T47D (cell line): ENCODE results near the gene TGM1.

Experiments
- DNase-seq, 2 experiments: peaks; one replicate each; pipeline versions ENCODE4 v3.0.0 to v3.0.0-alpha.2; 2011 to 2012; ENCODE audit warnings: low read depth in 1 of 2, low spot score in 1 of 2
- JUND ChIP-seq: IDR thresholded peaks from 2 replicates; pipeline ENCODE4 v1.6.1; 2012; ENCODE audit warnings: low read depth
- in situ Hi-C: cut with HindIII; loops from 2 replicates; pipeline ENCODE4 v1.10.0; 2016; ENCODE audit warnings: low sequenced_read_pairs, low pct_unique_long_range_greater_than_20kb

Gene TGM1

DNA sequence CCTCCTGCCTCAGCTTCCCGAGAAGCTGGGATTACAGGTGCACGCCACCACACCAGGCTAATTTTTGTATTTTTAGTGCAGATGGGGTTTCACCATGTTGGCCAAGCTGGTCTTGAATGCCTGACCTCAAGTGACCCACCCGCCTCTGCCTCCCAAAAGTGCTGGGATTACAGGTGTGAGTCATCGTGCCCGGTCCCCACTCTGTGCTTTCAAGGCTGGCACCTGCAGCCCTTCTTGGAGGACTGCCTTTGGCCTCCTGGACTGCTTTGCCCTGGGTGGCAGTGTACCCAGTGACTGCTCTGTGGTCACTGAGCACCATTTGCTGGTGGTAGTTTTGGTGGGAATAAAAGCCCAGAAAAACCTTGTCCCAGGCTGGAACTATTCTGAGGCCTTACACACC is 24.0 kb upstream of the TGM1 start:
- DNase-seq = no peak
- in situ Hi-C loops = no loop called here
- no peak for TF ChIP-seq JUND

DNA sequence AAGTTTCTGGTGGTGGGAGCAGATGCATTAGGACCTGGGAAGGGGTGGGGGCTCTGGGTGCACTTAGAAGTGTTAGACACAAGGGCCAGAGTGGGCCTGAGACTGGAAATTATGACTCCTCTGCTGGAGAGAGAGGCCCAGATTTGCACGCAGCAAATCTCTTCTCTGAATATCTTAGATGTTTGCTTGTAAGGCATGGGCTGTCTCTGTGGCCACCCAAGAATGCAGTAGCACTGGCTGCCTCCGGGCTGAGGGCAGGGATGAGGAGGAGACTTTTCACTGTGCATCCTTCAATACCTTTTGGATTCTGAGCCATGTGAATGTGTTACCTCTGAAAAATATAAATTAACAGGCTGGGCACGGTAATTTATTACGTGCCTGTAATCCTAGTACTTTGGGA is 22.4 kb upstream of the TGM1 start:
- no peak for TF ChIP-seq JUND
- peak in 1 of 2 experiments; percentile 51 for DNase-seq
- in situ Hi-C loops = no loop called here

DNA sequence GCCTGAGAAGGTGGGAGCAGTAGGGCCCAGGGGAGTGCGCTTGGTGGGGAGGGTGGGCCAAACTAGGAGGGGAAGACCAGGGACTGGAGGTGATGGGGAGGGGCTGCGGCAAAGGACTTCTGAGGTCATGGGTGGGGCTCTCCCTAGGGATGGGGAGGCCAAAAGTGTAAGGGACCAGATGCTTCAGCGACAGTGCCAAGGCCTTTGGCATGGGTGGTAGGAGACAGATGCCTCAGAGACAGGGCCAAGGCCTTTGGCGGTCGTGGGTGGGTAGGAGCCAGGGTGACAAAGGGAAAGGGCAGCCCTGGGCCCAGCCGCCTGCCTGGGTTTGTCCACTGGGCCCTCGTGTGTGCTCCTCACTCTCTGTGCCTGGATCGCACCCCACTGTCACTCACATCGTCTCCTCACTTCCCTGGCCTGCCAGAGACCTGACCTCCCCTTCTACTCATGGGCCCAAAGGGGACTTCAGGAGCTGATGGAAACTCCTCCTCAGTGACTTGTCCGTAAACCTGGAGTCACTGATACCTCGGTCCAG is 21.6 kb upstream of the TGM1 start:
- DNase-seq = no peak
- in situ Hi-C loops = no loop called here

DNA sequence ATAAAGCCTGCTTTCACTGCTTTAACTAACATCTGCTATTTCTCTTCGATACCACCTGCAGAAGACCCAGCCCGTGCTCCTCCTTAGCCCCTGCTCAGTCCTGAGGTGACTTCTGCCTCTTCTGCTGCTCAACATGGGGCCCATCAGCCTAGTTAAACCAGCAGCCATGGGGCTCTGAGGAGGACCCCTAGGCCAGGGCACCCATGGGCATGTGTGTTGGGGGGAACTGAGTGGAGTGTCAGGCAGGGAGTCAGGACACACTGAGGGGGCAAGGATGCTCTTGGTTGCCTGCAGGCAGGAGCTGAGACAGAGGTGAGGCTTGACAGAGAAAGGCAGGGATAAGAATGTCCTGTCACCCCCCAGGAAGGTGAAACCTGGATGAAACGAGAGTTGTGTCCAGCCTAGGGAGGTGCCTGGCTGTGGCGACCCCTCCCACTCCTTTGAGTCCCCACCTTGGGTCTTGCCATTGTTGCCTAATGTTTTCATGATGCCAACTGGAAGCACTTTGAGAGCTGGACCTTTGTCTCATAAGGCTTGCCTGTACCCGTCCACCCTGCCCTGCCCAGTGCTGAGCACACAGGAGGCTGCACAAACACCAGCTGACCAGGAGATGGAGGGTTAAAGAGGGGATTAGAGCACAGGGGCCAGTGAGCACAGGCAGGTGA is 21.0 kb upstream of the TGM1 start:
- DNase-seq = no peak
- in situ Hi-C loops = no loop called here
- TF ChIP-seq JUND = no peak

More for the DNA sequence above, 21.6 kb upstream of the TGM1 start:
- TF ChIP-seq JUND = no peak

DNA sequence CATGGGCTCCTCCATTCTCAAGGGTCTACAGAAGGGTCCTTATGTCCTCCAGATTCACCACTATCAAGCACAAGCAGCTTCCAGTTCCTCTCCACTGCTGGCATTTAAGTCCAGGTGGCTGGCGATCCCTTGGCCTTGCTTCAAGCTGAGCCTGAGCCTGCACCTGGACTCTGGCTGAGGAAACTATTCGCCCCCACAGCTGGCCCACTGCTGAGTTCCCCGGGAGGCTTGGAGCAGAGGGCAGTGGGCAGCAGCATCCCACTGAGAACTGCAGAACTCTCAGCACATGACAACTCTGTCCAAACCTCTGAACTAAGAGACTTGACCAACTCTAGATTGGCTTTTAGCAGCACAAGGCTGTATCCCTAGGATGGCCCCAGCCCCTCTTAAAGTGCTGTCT is 19.8 kb upstream of the TGM1 start:
- TF ChIP-seq JUND = no peak
- DNase-seq = no peak
- in situ Hi-C loops = no loop called here

DNA sequence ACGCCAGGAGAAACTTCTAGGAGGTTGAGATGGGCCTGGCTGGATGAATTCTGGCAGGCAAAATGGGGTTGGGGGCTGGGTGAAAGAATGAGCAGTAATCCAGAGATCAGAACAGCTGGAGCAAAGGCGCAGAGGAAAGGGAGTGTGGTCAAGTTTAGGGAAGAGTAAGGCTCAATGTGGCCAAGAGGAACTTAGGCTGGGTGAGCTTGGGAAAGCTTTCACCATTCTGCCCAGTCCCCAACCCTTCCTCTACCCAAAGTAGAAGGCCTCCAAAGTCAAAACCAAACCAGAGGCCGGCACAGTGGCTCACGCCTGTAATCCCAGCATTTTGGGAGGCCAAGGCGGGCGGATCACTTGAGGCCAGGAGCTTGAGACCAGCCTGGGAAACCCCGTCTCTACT is 18.7 kb upstream of the TGM1 start:
- DNase-seq = no peak
- TF ChIP-seq JUND = no peak
- in situ Hi-C loops = no loop called here

GRCh38 chr14:24280797-24281460 is 18.0 kb upstream of the TGM1 start:
- DNase-seq = no peak
- in situ Hi-C loops = no loop called here
- TF ChIP-seq JUND = no peak

DNA sequence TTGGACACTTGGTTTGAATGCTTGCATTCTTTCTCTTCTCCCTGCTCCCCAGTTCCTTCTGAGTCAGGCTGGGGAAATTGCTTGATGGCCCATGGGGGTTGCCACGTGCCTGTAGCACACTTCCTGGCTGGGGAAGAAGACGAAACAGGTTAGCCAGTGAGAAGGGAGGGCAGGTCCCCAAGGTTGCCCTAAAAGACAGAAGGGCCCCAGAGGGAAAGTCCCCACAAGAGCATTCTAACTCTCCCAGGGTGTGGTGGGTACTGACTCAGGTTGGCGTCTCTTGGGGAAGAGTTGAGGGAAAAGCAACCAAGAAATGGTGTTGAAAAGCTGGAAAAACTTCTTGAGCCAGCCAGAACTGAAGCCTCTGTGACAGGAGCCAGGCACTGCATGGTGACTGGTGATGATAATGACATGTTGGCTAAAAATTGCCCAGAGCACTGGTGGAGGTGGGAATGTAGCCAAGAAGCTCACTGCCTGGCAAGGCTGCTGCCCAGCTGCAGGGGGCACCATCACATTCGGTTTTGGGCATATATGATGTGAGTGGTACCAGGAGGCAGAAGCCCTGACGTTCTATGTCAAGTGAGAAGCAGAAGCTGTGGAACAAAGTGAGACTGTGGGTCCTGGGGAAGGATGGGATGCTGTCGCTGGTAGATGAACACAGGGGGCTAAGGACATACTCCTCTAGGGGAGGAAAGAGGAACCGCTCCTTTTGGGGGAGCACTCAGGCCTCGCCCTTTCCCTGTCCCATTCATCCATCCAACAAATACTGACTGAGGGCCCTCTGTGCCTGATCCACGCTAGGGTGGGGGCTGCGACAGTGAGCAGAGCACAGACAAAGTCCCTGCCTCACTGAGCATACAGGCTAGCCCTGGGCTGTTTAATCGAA is 16.6 kb upstream of the TGM1 start:
- TF ChIP-seq JUND = no peak
- in situ Hi-C loops = no loop called here
- DNase-seq = peak in 1 of 2 experiments; percentile 64

DNA sequence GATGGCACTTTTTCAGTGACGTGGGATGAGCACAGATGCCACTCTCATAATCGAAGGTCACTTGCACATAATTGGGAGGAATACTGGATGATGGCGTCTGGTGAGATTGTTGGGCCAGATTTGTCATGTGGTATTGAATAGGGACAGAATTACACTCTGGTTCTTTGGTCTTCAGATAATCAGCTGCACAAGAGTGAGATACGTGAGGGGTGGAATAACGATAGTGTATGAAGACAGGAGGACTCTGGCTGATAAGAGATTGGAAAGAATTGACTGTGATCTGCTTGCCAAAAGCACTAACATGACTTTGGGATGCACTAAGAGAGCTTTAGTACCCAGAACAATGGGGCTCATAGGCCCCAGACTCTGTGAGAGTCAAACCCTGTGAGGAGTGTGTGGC is 15.4 kb upstream of the TGM1 start:
- in situ Hi-C loops = no loop called here
- no peak for TF ChIP-seq JUND
- no peak for DNase-seq

- in situ Hi-C loops = no loop called here
- no peak for DNase-seq
- no peak for TF ChIP-seq JUND
These were observed 14.8 kb upstream of the TGM1 start for GRCh38 chr14:24277606-24278321.

GRCh38 chr14:24277071-24277470 is 14.1 kb upstream of the TGM1 start:
- no peak for TF ChIP-seq JUND
- in situ Hi-C loops = no loop called here
- no peak for DNase-seq

DNA sequence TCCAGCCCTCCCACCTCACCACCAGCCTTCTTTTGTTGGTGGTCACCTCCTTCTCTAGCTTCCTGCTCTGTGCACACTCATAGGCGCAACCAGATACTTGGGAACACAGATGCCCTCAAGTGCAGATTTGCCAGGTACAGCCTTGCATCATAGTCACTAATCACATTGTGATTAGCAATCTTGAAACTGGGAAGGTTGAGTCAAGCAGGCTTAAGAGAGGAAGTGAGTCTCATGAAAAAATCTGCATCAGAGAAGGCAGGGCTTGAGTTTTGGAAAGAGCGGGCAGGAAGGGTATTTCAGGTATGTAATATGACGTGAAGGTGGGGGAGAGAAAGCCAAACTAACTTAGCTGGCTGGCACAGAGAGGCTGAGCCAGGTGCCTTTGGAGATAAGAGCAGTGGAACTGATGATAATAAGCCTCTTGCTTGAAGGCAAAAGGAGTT is 11.1 kb upstream of the TGM1 start:
- in situ Hi-C loops = no loop called here

More for the DNA sequence above, 11.1 kb upstream of the TGM1 start:
- TF ChIP-seq JUND = no peak
- DNase-seq = no peak
